Activated B cell treated with CpG ODN at 0.5 μM for 24 hours (primary cell): ENCODE measurements around the gene IRAK4. TPM values are rescaled to one million over a fixed set of nuclear protein-coding genes. Genes with fewer than 3 reads are reported as not detected.
A peak's percentile ranks its signal among the peaks of the same experiment; 100 is the strongest.

Experiments used
- ATAC-seq: fragments of 200-7000 bp; cut with Tn5 transposase; one replicate; pipeline ENCODE4 v1.10.0; 2021; ENCODE audit warnings: low read depth, mild to moderate bottlenecking, moderate library complexity
- CTCF ChIA-PET: fragments of 350-600 bp; sonication (Branson Sonifier 250); formaldehyde crosslinking; loops from one replicate; lab custom pipeline; 2021; ENCODE audit warnings: antibody characterized with exemption; lab: Charles Lee
- POLR2A ChIA-PET: fragments of 350-600 bp; sonication (Branson Sonifier 250); formaldehyde crosslinking; loops from one replicate; lab custom pipeline; 2021; ENCODE audit warnings: antibody characterized with exemption; lab: Charles Lee
- DNase-seq: peaks from one replicate; pipeline ENCODE4 v3.0.0; 2022
- H3K27ac Mint-ChIP-seq: one replicate; pipeline ENCODE4 v1.8.0; 2020; ENCODE audit warnings: mixed read lengths
- H3K27me3 Mint-ChIP-seq: one replicate; pipeline ENCODE4 v1.8.0; 2021; ENCODE audit warnings: mixed read lengths
- H3K36me3 Mint-ChIP-seq: one replicate; pipeline ENCODE4 v1.8.0; 2021; ENCODE audit warnings: low read depth, mixed read lengths
- H3K4me1 Mint-ChIP-seq: one replicate; pipeline ENCODE4 v1.8.0; 2021; ENCODE audit warnings: mixed read lengths
- H3K4me3 Mint-ChIP-seq: one replicate; pipeline ENCODE4 v1.8.0; 2020; ENCODE audit warnings: mild to moderate bottlenecking, mixed read lengths
- H3K9me3 Mint-ChIP-seq: one replicate; pipeline ENCODE4 v1.8.0; 2020; ENCODE audit warnings: mixed read lengths
- CTCF ChIP-seq: fragments of 200-600 bp; IDR thresholded peaks from one replicate; pipeline ENCODE4 v1.8.0; 2022; ENCODE audit warnings: antibody characterized with exemption, mild to moderate bottlenecking
- intact Hi-C: fragments of 100-400 bp; cut with micrococcal nuclease; formaldehyde crosslinking; loops from one replicate; pipeline ENCODE4 v1.15.1; 2024
- total RNA-seq: library from RNA; stranded (reverse); gene quantifications from 2 replicates; pipeline ENCODE4 v1.2.3, GENCODE V29; 2022

Gene IRAK4
- total RNA-seq, 1 donor from 2014 or later = 40.8 TPM

DNA sequence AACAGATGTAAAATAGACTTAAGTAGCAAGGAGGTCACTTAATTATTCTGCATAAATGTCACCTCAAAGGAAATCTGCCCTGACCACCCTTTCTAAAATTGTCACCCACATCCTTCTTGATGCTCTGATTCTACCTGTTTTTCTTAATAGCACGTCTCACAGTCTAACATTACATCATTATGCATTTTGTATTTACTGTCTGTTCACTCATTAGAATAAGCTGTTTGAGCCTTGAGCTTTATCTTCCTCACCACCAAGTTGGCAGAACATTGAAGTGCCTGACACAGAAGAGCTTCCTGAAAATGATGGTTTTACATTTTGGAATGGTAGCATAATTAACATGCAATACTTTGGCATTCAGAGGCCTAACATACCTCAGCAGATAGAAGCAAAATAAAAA is 68.3 kb downstream of the IRAK4 start:
- ATAC-seq = no peak

GRCh38 chr12:43832463-43833168 is 73.9 kb downstream of the IRAK4 start:
- ChIA-PET CTCF (no interaction called here), POLR2A (interaction anchor here (0.6 kb wide), 1 partner anchor 27 kb away, joined by 3 read pairs; the partner anchor contains the start of gene TWF1)
- Mint-ChIP-seq H3K36me3 (no peaks in the 10 kb centered on the region), H3K27ac (no peak overlapping the region), H3K27me3 (no peaks in the 10 kb centered on the region), H3K4me3 (no peak overlapping the region), H3K4me1 (peaks cover 19% of the 10 kb centered on the region), H3K9me3 (no peaks in the 10 kb centered on the region)
- ATAC-seq (no peak), DNase-seq (no peak)
- intact Hi-C loops = no loop called here
- TF ChIP-seq CTCF = no peak

More for the DNA sequence above, 68.3 kb downstream of the IRAK4 start:
- CTCF ChIA-PET = no interaction called here
- Mint-ChIP-seq H3K27me3 (no peaks in the 10 kb centered on the region), H3K36me3 (no peaks in the 10 kb centered on the region), H3K9me3 (no peaks in the 10 kb centered on the region), H3K4me3 (no peak overlapping the region), H3K27ac (no peak overlapping the region), H3K4me1 (peaks cover 12% of the 10 kb centered on the region)
- POLR2A ChIA-PET = no interaction called here
- no peak for TF ChIP-seq CTCF
- intact Hi-C loops = no loop called here
- DNase-seq = no peak

DNA sequence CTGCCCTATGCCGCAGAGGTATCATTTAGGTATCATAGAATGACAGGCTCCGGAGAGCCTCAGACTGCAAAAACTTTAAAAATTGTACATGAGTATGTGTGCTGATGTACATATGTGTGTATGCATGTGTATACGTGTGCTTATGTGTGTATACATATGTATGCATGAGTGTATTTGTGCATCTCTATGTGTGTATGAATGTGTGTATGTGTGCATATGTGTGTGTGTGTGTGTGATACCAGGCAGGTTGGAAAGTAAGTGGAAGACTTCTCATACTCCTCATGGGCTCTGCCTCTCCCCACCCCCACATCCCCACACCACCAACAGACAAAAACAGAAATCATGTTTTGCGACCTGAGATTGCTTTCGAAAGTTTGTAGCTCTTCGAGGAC is 76.5 kb downstream of the IRAK4 start:
- CTCF ChIA-PET = interaction anchor here (1.0 kb wide), 1 partner anchor 47 kb away, joined by 4 read pairs; no protein-coding TSS in a partner anchor
- POLR2A ChIA-PET = interaction anchor here (2.7 to 5.1 kb wide), 2 partner anchors 29 to 76 kb away, joined by 13 to 45 read pairs; partner anchors contain the start of genes IRAK4, PUS7L and TWF1
- H3K36me3 Mint-ChIP-seq = no peaks in the 10 kb centered on the region

DNA sequence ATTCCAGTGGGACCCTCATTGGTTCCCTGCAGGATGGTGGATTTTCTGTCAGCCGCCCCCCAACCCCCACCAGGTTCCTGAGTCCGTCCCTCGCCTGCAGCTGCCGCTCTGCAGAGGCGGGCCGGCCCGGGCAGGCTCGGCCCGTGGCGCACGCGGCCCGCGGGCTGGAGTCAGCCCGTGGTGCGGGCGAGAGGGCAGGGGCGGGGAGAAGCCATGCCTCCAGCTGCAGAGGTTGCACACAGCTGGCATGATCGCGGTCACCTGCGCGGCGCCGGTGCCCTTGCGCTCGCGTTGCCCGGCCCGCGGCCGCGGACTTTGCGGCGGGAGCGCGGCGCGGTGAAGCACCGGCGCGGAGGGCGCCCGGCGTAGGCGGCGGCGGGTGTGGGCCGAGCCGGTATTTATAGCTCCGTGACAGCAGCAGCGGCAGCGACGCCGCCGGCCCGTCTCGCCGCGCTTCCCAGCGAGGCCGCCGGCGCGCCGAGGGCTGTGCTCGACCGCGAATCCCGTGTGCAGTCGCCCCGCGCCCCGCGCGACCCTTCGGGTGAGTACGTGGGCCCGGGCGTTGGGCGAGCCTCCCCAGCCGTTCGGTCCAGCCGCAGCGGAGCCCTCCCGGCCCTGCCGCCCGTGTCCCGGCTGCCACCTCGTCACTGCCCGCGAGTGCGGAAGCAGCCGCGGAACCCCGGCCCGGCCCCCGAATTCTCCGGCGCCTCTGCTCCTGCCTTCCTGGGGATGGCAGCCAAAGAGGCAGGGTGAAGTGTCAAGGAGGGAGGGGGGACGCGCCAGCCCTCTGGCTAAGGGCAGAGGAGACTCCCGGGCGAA is 77.1 kb downstream of the IRAK4 start, which contains the start of gene TMEM117:
TMEM117 (plus strand) TSS at position 426 of the 819 bp plus-strand sequence.
- Mint-ChIP-seq H3K27me3 (no peaks in the 10 kb centered on the region), H3K36me3 (no peaks in the 10 kb centered on the region), H3K4me3 (peak within 1 kb of the TSS; percentile 86), H3K27ac (peak within 1 kb of the TSS; percentile 84), H3K9me3 (no peaks in the 10 kb centered on the region), H3K4me1 (peaks cover 17% of the 10 kb centered on the region)
- ATAC-seq = peak; percentile 77
- CTCF ChIA-PET = interaction anchor here (1.0 kb wide), 1 partner anchor 47 kb away, joined by 4 read pairs; no protein-coding TSS in a partner anchor
- POLR2A ChIA-PET = interaction anchor here (2.7 to 5.1 kb wide), 2 partner anchors 30 to 77 kb away, joined by 13 to 45 read pairs; partner anchors contain the start of genes IRAK4, PUS7L and TWF1
- peak; percentile 72 for DNase-seq
- intact Hi-C loops = loop anchor here (1.0 to 5.0 kb wide), 4 partner anchors 8 to 78 kb away; partner anchors contain the start of genes IRAK4, PUS7L and TWF1
- no peak for TF ChIP-seq CTCF

More for the DNA sequence above, 76.5 kb downstream of the IRAK4 start:
- Mint-ChIP-seq H3K4me3 (peak overlapping the region; percentile 86), H3K27me3 (no peaks in the 10 kb centered on the region), H3K27ac (peak overlapping the region; percentile 81), H3K4me1 (peaks cover 17% of the 10 kb centered on the region), H3K9me3 (no peaks in the 10 kb centered on the region)
- intact Hi-C loops = loop anchor here (5.0 kb wide), 1 partner anchor 47 kb away; no protein-coding TSS in a partner anchor
- ATAC-seq (no peak), DNase-seq (no peak)
- no peak for TF ChIP-seq CTCF
